OCI-LY7 (cell line): Measurements from ENCODE around the gene ORAI1.

Experiments used
- CTCF ChIP-seq: fragments of 200-600 bp; sonication (generic); conservative IDR thresholded peaks from 2 replicates; pipeline ENCODE4 v1.5.1; 2014; ENCODE audit warnings: mild to moderate bottlenecking, antibody characterized with exemption, low read length, moderate library complexity, mixed read lengths
- EZH2phosphoT487 ChIP-seq: fragments of 200-600 bp; sonication (generic); IDR thresholded peaks from 2 replicates; pipeline ENCODE4 v1.6.1; 2018; ENCODE audit warnings: low read depth, borderline replicate concordance, mild to moderate bottlenecking, mixed run types, antibody characterized with exemption, low read length, moderate library complexity, mixed read lengths

GRCh38 chr12:121628037-121628436 lies 1.7 kb downstream of the ORAI1 start:
- no peak for TF ChIP-seq CTCF
- no peak for TF ChIP-seq EZH2phosphoT487
